Measurements from ENCODE around the gene PRKCE.

Gene PRKCE

GRCh38 chr2:45814951-45815621 is 163.6 kb downstream of the PRKCE start:
- no peak for DNase-seq

GRCh38 chr2:45816272-45816671 is 164.8 kb downstream of the PRKCE start:
- no peak for DNase-seq

GRCh38 chr2:45818591-45818990 is 167.1 kb downstream of the PRKCE start:
- DNase-seq = no peak

- no peak for DNase-seq
Observed at GRCh38 chr2:45820048-45820447, 168.6 kb downstream of the PRKCE start.

- DNase-seq = no peak
Observed at GRCh38 chr2:45821558-45822271, 170.2 kb downstream of the PRKCE start.

GRCh38 chr2:45822272-45822630 is 170.8 kb downstream of the PRKCE start:
- DNase-seq = no peak

GRCh38 chr2:45823723-45824206 is 172.3 kb downstream of the PRKCE start:
- DNase-seq = peak; percentile 97

- DNase-seq = no peak
Observed at GRCh38 chr2:45825001-45825651, 173.7 kb downstream of the PRKCE start.

GRCh38 chr2:45826460-45826859 is 175.0 kb downstream of the PRKCE start:
- DNase-seq = no peak

GRCh38 chr2:45826884-45827635 is 175.6 kb downstream of the PRKCE start:
- DNase-seq = peak; percentile 92

- no peak for DNase-seq
Observed at GRCh38 chr2:45830322-45830721, 178.8 kb downstream of the PRKCE start.

- no peak for DNase-seq
Observed at GRCh38 chr2:45833301-45833967, 182.0 kb downstream of the PRKCE start.

GRCh38 chr2:45833968-45834344 is 182.5 kb downstream of the PRKCE start:
- DNase-seq = no peak

- DNase-seq = no peak
Observed at GRCh38 chr2:45834372-45834771, 182.9 kb downstream of the PRKCE start.

GRCh38 chr2:45834858-45835257 is 183.4 kb downstream of the PRKCE start:
- DNase-seq = no peak

- no peak for DNase-seq
Observed at GRCh38 chr2:45836316-45836715, 184.8 kb downstream of the PRKCE start.

- no peak for DNase-seq
Observed at GRCh38 chr2:45836740-45837139, 185.3 kb downstream of the PRKCE start.

GRCh38 chr2:45837812-45838341 is 186.4 kb downstream of the PRKCE start:
- DNase-seq = no peak

- peak; percentile 91 for DNase-seq
Observed at GRCh38 chr2:45839508-45840251, 188.2 kb downstream of the PRKCE start.

- DNase-seq = no peak
Observed at GRCh38 chr2:45840481-45840880, 189.0 kb downstream of the PRKCE start.

GRCh38 chr2:45841752-45842407 is 190.4 kb downstream of the PRKCE start:
- peak; percentile 35 for DNase-seq

Measured in NCI-H446 treated with DMSO at 0.1 percent for 48 hours (cell line).